Adrenal gland (tissue), 12 donors: ENCODE measurements around the gene ARID5B. TPM values are rescaled to one million over a fixed set of nuclear protein-coding genes. Genes with fewer than 3 reads are reported as not detected.

Source experiments
- DNase-seq, 7 donors: peaks; one replicate each; pipeline ENCODE4 v3.0.0-alpha.2; 2019 to 2020
- H3K27ac ChIP-seq, 5 donors: fragments of 200-600 bp; sonication (generic) in 4 of 5; 1 replicate in 3 of 5; 2 replicates in 2 of 5; pipeline versions ENCODE4 v1.5.1 to v1.8.0; 2016 to 2020; ENCODE audit warnings: mild to moderate bottlenecking in 1 of 5
- H3K27me3 ChIP-seq: fragments of 200-600 bp; 2 replicates; pipeline ENCODE4 v1.8.0; 2021
- H3K36me3 ChIP-seq, 2 donors: fragments of 200-600 bp; replicated peaks in 1 of 2; 1 replicate in 1 of 2; 2 replicates in 1 of 2; pipeline versions ENCODE4 v1.5.1 to v1.8.0; 2018 to 2022
- H3K4me1 ChIP-seq, 2 donors: fragments of 200-600 bp; replicated peaks in 1 of 2; 1 replicate in 1 of 2; 2 replicates in 1 of 2; pipeline versions ENCODE4 v1.5.1 to v1.8.0; 2018 to 2021
- H3K4me3 ChIP-seq, 4 donors: fragments of 200-600 bp; sonication (generic) in 3 of 4; one replicate each; pipeline ENCODE4 v1.5.1; 2016 to 2018
- H3K9me3 ChIP-seq, 3 donors: fragments of 200-600 bp; sonication (generic) in 1 of 3; replicated peaks in 1 of 3; 1 replicate in 2 of 3; 2 replicates in 1 of 3; pipeline versions ENCODE4 v1.5.1 to v1.8.0; 2016 to 2021
- POLR2A ChIP-seq, 2 donors: fragments of 450-650 bp; IDR thresholded peaks; one replicate each; pipeline ENCODE4 v1.6.1; 2017; ENCODE audit warnings: antibody characterized with exemption in 2 of 2, mild to moderate bottlenecking in 2 of 2, moderate library complexity in 1 of 2
- WGBS, 4 donors: extraction: QIAGEN DNeasy Blood & Tissue Kit in 2 of 4; methylation state at CpG; one replicate each; pipeline versions ENCODE4 v1.1.5 to v1.1.7; 2013 to 2017; 5-methylcytosine and 5-hydroxymethylcytosine counted together
- intact Hi-C, 2 donors: fragments of 100-400 bp; cut with DNase I; formaldehyde crosslinking; loops; one replicate each; pipeline versions ENCODE4 v1.14.1 to v1.15.0; 2022 to 2023
- polyA plus RNA-seq, 3 donors: library from polyadenylated mRNA; stranded (reverse); fragments of 200-250 nt in 2 of 3; fragments of 350-450 nt in 1 of 3; fragmentation: Illumina TruSeq in 1 of 3; extraction: RNeasy Lipid Tissue Mini Kit (QIAGEN cat#74804) in 1 of 3; gene quantifications; one replicate each; pipeline ENCODE4 v1.2.3, GENCODE V29; 2013 to 2014
- total RNA-seq, 9 donors: library from RNA; depleted of rRNA in 4 of 9; stranded (reverse); fragments of >200 nt in 4 of 9; fragments of 120-200 nt in 1 of 9; fragmentation: NEBNext Ultra II Directional in 1 of 9; extraction: Animal tissue kit (Norgen Biotek cat#: 25700) in 1 of 9; gene quantifications; one replicate each; pipeline versions ENCODE4 v1.1.0 to v1.2.4, GENCODE V29; 2013 to 2023
- TF ChIP-seq, protein P1 (sequence below), 6 experiments: fragments of 450-650 bp in 4 of 6; fragments of 200-600 bp in 2 of 6; sonication (generic) in 1 of 6; IDR thresholded peaks; 1 replicate in 5 of 6; 2 replicates in 1 of 6; pipeline versions ENCODE4 v1.5.1 to v1.8.0; 2016 to 2021; ENCODE audit warnings: antibody characterized with exemption in 6 of 6, mild to moderate bottlenecking in 2 of 6, moderate library complexity in 1 of 6
- donor health status: healthy with polysubstance abuse.
- donor health status: Bipolar disorder and iron deficiency.
- donor health status: DM: yes; HTN: yes; CAD: no.
- donor health status: DM: no; HTN: no; CAD: no.
- donor health status: DM: no; HTN: no; CAD: no.
- donor health status: DM: yes; HTN: yes; CAD: no.

The ARID5B gene
- total and polyA plus RNA-seq, 12 donors, result 5.7 to 42.4 (median 23.8) TPM

DNA sequence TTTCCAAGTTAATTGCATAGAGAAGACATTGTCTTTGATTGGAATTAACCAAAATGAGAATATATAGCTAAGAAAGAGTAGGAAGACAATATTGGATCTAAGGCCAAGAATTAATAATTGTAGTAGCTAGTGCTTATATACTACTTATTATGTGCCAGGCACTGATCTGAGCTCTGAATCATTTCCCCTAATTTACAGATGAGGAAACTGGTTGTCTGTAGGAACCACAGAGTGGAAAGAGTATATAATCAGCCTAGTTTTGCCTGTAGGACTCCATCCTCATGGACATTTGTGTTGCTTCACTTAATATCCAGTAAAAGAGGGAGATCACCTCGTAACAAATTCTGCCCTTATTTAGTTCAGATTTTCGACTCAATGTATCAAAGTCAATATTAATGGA is 127.9 kb downstream of the ARID5B start:
- no peak overlapping the region for H3K4me3 ChIP-seq
- H3K9me3 ChIP-seq, result no peaks in the 10 kb centered on the region
- peaks cover 0 to 17% of the 10 kb centered on the region in 2 donors for H3K4me1 ChIP-seq
- H3K27me3 ChIP-seq, result no peaks in the 10 kb centered on the region
- no peaks in the 10 kb centered on the region for H3K36me3 ChIP-seq
- H3K27ac ChIP-seq, result no peak overlapping the region
- no peak for DNase-seq
- TF ChIP-seq, protein P1, sequence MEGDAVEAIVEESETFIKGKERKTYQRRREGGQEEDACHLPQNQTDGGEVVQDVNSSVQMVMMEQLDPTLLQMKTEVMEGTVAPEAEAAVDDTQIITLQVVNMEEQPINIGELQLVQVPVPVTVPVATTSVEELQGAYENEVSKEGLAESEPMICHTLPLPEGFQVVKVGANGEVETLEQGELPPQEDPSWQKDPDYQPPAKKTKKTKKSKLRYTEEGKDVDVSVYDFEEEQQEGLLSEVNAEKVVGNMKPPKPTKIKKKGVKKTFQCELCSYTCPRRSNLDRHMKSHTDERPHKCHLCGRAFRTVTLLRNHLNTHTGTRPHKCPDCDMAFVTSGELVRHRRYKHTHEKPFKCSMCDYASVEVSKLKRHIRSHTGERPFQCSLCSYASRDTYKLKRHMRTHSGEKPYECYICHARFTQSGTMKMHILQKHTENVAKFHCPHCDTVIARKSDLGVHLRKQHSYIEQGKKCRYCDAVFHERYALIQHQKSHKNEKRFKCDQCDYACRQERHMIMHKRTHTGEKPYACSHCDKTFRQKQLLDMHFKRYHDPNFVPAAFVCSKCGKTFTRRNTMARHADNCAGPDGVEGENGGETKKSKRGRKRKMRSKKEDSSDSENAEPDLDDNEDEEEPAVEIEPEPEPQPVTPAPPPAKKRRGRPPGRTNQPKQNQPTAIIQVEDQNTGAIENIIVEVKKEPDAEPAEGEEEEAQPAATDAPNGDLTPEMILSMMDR (IDR thresholded peaks at IDR 0.05), result no peak
- TF ChIP-seq POLR2A (IDR thresholded peaks at IDR 0.05), result no peak
- intact Hi-C loops, result no loop called here
- 86 to 100% (median 94%) methylated on average over 2 of the region's 2 CpGs for WGBS, 4 donors

DNA sequence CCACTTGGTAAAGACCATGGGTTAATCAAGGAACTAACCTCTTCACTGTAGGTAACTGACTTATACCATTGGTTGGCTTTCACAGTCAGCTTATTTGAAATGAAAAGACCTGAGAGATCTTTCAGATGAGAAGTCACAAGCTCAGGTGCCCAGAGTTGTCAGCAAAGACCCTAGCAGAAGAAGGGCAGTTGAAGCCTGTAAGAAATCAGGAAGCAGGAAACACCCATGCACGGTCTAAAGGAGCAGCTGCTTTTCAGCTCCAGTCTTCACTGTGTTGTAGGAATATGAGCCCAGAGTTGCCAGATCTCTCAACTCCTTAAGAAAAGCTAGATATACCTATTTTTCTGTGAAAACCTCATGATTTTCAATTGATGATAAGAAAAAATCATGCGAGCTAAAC is 130.0 kb downstream of the ARID5B start:
- intact Hi-C loops, result no loop called here
- Histone ChIP-seq H3K36me3 (no peaks in the 10 kb centered on the region), H3K27me3 (no peaks in the 10 kb centered on the region), H3K9me3 (no peaks in the 10 kb centered on the region), H3K4me3 (no peak overlapping the region), H3K27ac (no peak overlapping the region), H3K4me1 (peaks cover 0 to 1% of the 10 kb centered on the region in 2 donors)
- TF ChIP-seq, protein P1 (IDR thresholded peaks at IDR 0.05), result no peak
- no peak for TF ChIP-seq POLR2A (IDR thresholded peaks at IDR 0.05)
- WGBS, 4 donors, result 81 to 95% (median 88%) methylated on average over 2 of the region's 2 CpGs
- no peak for DNase-seq

DNA sequence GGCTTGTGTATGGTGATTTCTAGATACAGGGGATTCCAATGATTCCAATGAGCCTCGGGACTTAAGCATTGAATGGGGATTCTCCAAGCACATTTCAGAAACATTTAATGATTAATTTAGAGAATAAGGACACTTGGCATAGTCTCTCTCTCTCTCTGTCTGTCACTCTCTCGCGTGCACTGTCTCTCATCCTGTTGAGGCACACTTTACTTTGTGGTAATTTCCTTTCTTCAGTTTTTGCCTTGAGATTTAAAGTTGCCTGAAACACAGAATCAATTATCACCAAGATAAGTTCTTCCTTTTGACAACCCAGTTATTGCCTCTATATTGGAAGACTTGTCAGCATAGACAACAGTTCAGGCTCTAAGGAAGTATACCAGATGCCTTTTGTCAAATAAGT is 131.6 kb downstream of the ARID5B start:
- Histone ChIP-seq H3K4me3 (no peak overlapping the region), H3K9me3 (no peaks in the 10 kb centered on the region), H3K27me3 (no peaks in the 10 kb centered on the region), H3K27ac (no peak overlapping the region), H3K36me3 (no peaks in the 10 kb centered on the region), H3K4me1 (peaks cover under 1 to 17% of the 10 kb centered on the region in 2 donors)
- intact Hi-C loops, result no loop called here
- DNase-seq, result no peak
- 90 to 98% (median 94%) methylated on average over 3 of the region's 3 CpGs for WGBS, 4 donors
- TF ChIP-seq, protein P1 (IDR thresholded peaks at IDR 0.05), result no peak
- no peak for TF ChIP-seq POLR2A (IDR thresholded peaks at IDR 0.05)

DNA sequence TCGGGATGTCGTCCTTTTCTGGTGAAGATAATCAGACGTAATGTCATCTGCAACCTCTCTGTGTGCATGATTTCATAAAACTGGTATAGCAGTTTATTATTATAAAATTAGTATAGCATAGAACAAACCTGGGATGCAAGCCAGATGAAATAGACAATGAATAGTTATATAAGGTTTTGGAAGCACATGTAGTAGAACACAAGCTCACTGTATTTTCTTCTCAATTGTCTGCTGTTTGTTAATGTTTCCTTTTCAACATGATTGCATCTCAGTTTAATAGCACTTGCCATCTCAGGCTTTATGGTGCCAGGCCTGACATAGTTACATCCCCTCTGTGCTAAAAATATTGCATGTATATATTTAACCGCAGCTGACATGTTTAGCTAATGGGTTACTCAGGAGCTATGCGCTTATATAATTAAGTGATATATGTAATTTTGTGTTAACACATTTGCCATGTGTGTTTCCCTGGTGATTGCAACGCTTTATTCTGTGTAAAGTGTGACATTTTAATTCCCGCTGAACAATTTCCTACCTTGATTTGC is 132.7 kb downstream of the ARID5B start:
- peaks cover 9 to 26% of the 10 kb centered on the region in 2 donors for H3K4me1 ChIP-seq
- intact Hi-C loops, result no loop called here

More for the DNA sequence above, 132.7 kb downstream of the ARID5B start:
- Histone ChIP-seq H3K36me3 (no peaks in the 10 kb centered on the region), H3K27me3 (no peaks in the 10 kb centered on the region), H3K4me3 (no peak overlapping the region), H3K27ac (no peak overlapping the region), H3K9me3 (no peaks in the 10 kb centered on the region)
- TF ChIP-seq, protein P1 (IDR thresholded peaks at IDR 0.05), result no peak
- TF ChIP-seq POLR2A (IDR thresholded peaks at IDR 0.05), result no peak
- 85 to 95% (median 88%) methylated on average over 7 of the region's 7 CpGs for WGBS, 4 donors
- no peak for DNase-seq
